ENCODE results near the gene PARD6A.

DNA sequence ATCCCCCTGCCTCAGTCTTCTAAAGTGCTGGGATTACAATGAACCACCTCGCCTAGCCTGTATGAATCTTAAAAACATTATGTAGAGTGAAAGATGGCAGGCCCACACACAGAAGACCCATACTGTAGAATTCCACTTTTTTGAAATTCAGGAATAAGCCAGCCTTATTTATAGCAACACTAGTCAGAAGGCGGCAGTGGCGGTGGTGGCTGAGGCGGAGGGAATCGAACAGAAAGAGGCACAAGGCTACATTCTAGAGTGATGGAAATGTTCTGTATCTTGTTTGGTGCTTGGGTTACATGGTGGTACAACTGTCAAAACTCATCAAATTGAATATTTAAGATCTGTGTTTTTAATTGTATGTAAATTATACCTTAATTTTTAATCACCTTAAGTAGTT lies 47.0 kb downstream of the PARD6A start:
- no peak for TF ChIP-seq EZH2 (IDR thresholded peaks at IDR 0.05; ENCODE audit: borderline replicate concordance, low read depth, low read length, severe bottlenecking)
- TF ChIP-seq, protein P1, sequence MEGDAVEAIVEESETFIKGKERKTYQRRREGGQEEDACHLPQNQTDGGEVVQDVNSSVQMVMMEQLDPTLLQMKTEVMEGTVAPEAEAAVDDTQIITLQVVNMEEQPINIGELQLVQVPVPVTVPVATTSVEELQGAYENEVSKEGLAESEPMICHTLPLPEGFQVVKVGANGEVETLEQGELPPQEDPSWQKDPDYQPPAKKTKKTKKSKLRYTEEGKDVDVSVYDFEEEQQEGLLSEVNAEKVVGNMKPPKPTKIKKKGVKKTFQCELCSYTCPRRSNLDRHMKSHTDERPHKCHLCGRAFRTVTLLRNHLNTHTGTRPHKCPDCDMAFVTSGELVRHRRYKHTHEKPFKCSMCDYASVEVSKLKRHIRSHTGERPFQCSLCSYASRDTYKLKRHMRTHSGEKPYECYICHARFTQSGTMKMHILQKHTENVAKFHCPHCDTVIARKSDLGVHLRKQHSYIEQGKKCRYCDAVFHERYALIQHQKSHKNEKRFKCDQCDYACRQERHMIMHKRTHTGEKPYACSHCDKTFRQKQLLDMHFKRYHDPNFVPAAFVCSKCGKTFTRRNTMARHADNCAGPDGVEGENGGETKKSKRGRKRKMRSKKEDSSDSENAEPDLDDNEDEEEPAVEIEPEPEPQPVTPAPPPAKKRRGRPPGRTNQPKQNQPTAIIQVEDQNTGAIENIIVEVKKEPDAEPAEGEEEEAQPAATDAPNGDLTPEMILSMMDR (IDR thresholded peaks at IDR 0.05; ENCODE audit: extremely low read depth in 1 of 2, insufficient read depth in 1 of 2, low read depth in 1 of 2, low read length in 2 of 2), result no peak
- TF ChIP-seq MYC (IDR thresholded peaks at IDR 0.05; ENCODE audit: low read depth, low read length), result no peak
- no peak for TF ChIP-seq POLR2AphosphoS5 (IDR thresholded peaks at IDR 0.05; ENCODE audit: insufficient read depth, low read depth, low read length)
